A549 (cell line): Measurements from ENCODE around the gene MYPOP. TPM values are rescaled to one million over a fixed set of nuclear protein-coding genes. Genes with fewer than 3 reads are reported as not detected.

ENCODE experiments used
- ATAC-seq, 2 experiments: fragments of 200-7000 bp in 1 of 2; fragments of >200 bp in 1 of 2; cut with Nextera tagmentation in 1 of 2; cut with Tn5 transposase in 1 of 2; 3 replicates each; pipeline versions ENCODE4 v1.8.0 to v1.9.1; 2018 to 2020; ENCODE audit warnings: mild to moderate bottlenecking in 1 of 2, moderate library complexity in 1 of 2
- CTCF ChIA-PET: fragments of 300-600 bp; sonication (Branson Sonifier 250); formaldehyde crosslinking; extraction: SDS; loops from one replicate; lab custom pipeline; 2021; ENCODE audit warnings: antibody characterized with exemption, inconsistent platforms; lab: Yijun Ruan, JAX
- POLR2A ChIA-PET: fragments of 350-600 bp; formaldehyde crosslinking; extraction: SDS; loops from one replicate; lab custom pipeline; 2021; ENCODE audit warnings: antibody characterized with exemption, inconsistent platforms; lab: Yijun Ruan, JAX
- DNase-seq, 2 experiments: peaks; one replicate each; pipeline versions ENCODE4 v3.0.0 to v3.0.0-alpha.2; 2011 to 2016; ENCODE audit warnings: low read depth in 1 of 2, low spot score in 1 of 2
- FAIRE-seq: peaks from 2 replicates; lab custom pipeline; 2011; peaks lifted over from hg19 to GRCh38; lab: Jason Lieb, UNC
- H3K27ac ChIP-seq, 2 experiments: fragments of >200 bp; sonication (Bioruptor Twin); formaldehyde crosslinking; 3 replicates each; pipeline ENCODE4 v1.5.1; 2016 to 2017
- H3K4me1 ChIP-seq: fragments of >200 bp; sonication (Bioruptor Twin); formaldehyde crosslinking; 3 replicates; pipeline ENCODE4 v1.6.1; 2016
- H3K4me2 ChIP-seq: fragments of >200 bp; sonication (Bioruptor Twin); formaldehyde crosslinking; 3 replicates; pipeline ENCODE4 v1.6.1; 2016
- H3K4me3 ChIP-seq: fragments of >200 bp; sonication (Bioruptor Twin); formaldehyde crosslinking; 3 replicates; pipeline ENCODE4 v1.5.1; 2016
- H3K9me3 ChIP-seq: fragments of >200 bp; sonication (Bioruptor Twin); formaldehyde crosslinking; 3 replicates; pipeline ENCODE4 v1.6.1; 2016
- ATOH8 ChIP-seq: fragments of 250-450 bp; sonication (Bioruptor Pico); IDR thresholded peaks from 2 replicates; pipeline ENCODE4 v1.5.0; 2020; ENCODE audit warnings: low read depth, mild to moderate bottlenecking, moderate library complexity
- BCL3 ChIP-seq: fragments of >200 bp; sonication (Bioruptor Twin); formaldehyde crosslinking; IDR thresholded peaks from 3 replicates; pipeline ENCODE4 v1.6.1; 2016
- BHLHE40 ChIP-seq: IDR thresholded peaks from 2 replicates; pipeline ENCODE4 v1.6.1; 2012; ENCODE audit warnings: low read depth, low read length, inconsistent platforms
- CBX8 ChIP-seq: fragments of 200-600 bp; sonication (generic); IDR thresholded peaks from 2 replicates; pipeline ENCODE4 v1.6.1; 2016
- CTCF ChIP-seq: fragments of >200 bp; sonication (Bioruptor Twin); formaldehyde crosslinking; IDR thresholded peaks from 3 replicates; pipeline ENCODE4 v1.5.1; 2016
- EHMT2 ChIP-seq: fragments of 200-600 bp; sonication (generic); IDR thresholded peaks from 2 replicates; pipeline ENCODE4 v1.6.1; 2016; ENCODE audit warnings: antibody characterized with exemption, low read depth, mild to moderate bottlenecking, moderate library complexity
- ELK1 ChIP-seq: fragments of 150-350 bp; IDR thresholded peaks from 2 replicates; pipeline ENCODE4 v1.6.1; 2014; ENCODE audit warnings: low read depth, mild to moderate bottlenecking, low read length
- FOSL2 ChIP-seq, 2 experiments: fragments of 450-650 bp in 1 of 2; fragments of >200 bp in 1 of 2; sonication (Bioruptor Twin) in 1 of 2; formaldehyde crosslinking; IDR thresholded peaks; 2 replicates each; pipeline versions ENCODE4 v1.5.0 to v1.6.1; 2016 to 2020; ENCODE audit warnings: mild to moderate bottlenecking in 1 of 2, moderate library complexity in 1 of 2
- GATA3 ChIP-seq: IDR thresholded peaks from 2 replicates; pipeline ENCODE4 v1.6.1; 2012; ENCODE audit warnings: borderline replicate concordance
- HDAC2 ChIP-seq: fragments of 200-600 bp; sonication (generic); IDR thresholded peaks from 2 replicates; pipeline ENCODE4 v1.6.1; 2016
- HES2 ChIP-seq: fragments of >200 bp; sonication (Bioruptor Twin); formaldehyde crosslinking; IDR thresholded peaks from 2 replicates; pipeline ENCODE4 v1.6.1; 2016
- HMGXB4 ChIP-seq: fragments of 250-450 bp; sonication (Bioruptor Pico); IDR thresholded peaks from 2 replicates; pipeline ENCODE4 v1.5.0; 2021; ENCODE audit warnings: mild to moderate bottlenecking, moderate library complexity, borderline replicate concordance
- HOXA7 ChIP-seq: fragments of 250-450 bp; sonication (Bioruptor Pico); IDR thresholded peaks from 2 replicates; pipeline ENCODE4 v1.5.0; 2020; ENCODE audit warnings: mild to moderate bottlenecking, moderate library complexity
- MAZ ChIP-seq: fragments of 150-350 bp; IDR thresholded peaks from 2 replicates; pipeline ENCODE4 v1.6.1; 2014; ENCODE audit warnings: antibody characterized with exemption, low read depth, low read length, borderline replicate concordance
- NPAS2 ChIP-seq: fragments of 250-450 bp; sonication (Bioruptor Pico); IDR thresholded peaks from 2 replicates; pipeline ENCODE4 v1.8.0; 2022; ENCODE audit warnings: mild to moderate bottlenecking, moderate library complexity, borderline replicate concordance
- RAD21 ChIP-seq, 2 experiments: fragments of >200 bp in 1 of 2; sonication (Bioruptor Twin) in 1 of 2; formaldehyde crosslinking in 1 of 2; IDR thresholded peaks in 1 of 2; conservative IDR thresholded peaks in 1 of 2; 2 replicates in 1 of 2; 3 replicates in 1 of 2; pipeline ENCODE4 v1.6.1; 2012 to 2018; ENCODE audit warnings: inconsistent platforms in 1 of 2
- RCOR1 ChIP-seq: fragments of 150-350 bp; IDR thresholded peaks from 2 replicates; pipeline ENCODE4 v1.6.1; 2014; ENCODE audit warnings: antibody characterized with exemption, low read length, low read depth
- REST ChIP-seq: fragments of 200-600 bp; sonication (generic); IDR thresholded peaks from 2 replicates; pipeline ENCODE4 v1.6.1; 2016; ENCODE audit warnings: antibody characterized with exemption, mild to moderate bottlenecking, moderate library complexity
- RFX5 ChIP-seq: fragments of 450-650 bp; IDR thresholded peaks from 2 replicates; pipeline ENCODE4 v1.7.1; 2014; ENCODE audit warnings: antibody characterized with exemption, mild to moderate bottlenecking, moderate library complexity
- RNF2 ChIP-seq: fragments of 200-600 bp; sonication (generic); IDR thresholded peaks from 2 replicates; pipeline ENCODE4 v1.6.1; 2016; ENCODE audit warnings: low read depth, mild to moderate bottlenecking, antibody characterized with exemption, moderate library complexity, borderline replicate concordance
- WGBS: methylation state at CpG from one replicate; pipeline ENCODE4 v1.1.6; 2017; ENCODE audit errors: missing lambda C conversion rate; 5-methylcytosine and 5-hydroxymethylcytosine counted together
- polyA plus RNA-seq, 4 experiments: library from polyadenylated mRNA; depleted of rRNA in 3 of 4; stranded (reverse); fragments of >200 nt; fragmentation: RNase III in 1 of 4; extraction: RNeasy Plus Mini Kit Qiagen cat#74134 plus additional on column Dnase treatment in 1 of 4; gene quantifications; 2 replicates in 3 of 4; 3 replicates in 1 of 4; pipeline ENCODE4 v1.2.3, GENCODE V29; 2011 to 2017

MYPOP gene
- polyA plus RNA-seq, 2 of the 4 experiments (the other 2 are of a cell fraction): 2.1 to 10.5 TPM

- peak in 1 of 2 experiments; percentile 46; a peak in 2 of 5 replicates for TF ChIP-seq RAD21 (conservative IDR thresholded peaks at IDR 0.05 in 1 of 2, IDR thresholded peaks at IDR 0.05 in 1 of 2)
- TF ChIP-seq RNF2: no peak
- TF ChIP-seq HDAC2: no peak
- no peak for TF ChIP-seq CBX8
- no peak for TF ChIP-seq REST
- no peak for TF ChIP-seq EHMT2
- CTCF ChIA-PET: interaction anchor here (0.7 to 1.1 kb wide), 6 partner anchors 13 to 146 kb away, joined by 3 to 8 read pairs (median 4); partner anchors contain the start of gene NANOS2
- DNase-seq: no peak
- Histone ChIP-seq H3K4me2 (no peak overlapping the region), H3K4me1 (peaks cover 14% of the 10 kb centered on the region; the same call in 2 of the 3 replicates), H3K4me3 (no peak overlapping the region), H3K9me3 (no peaks in the 10 kb centered on the region), H3K27ac (no peak overlapping the region)
- POLR2A ChIA-PET: no interaction called here
- no peak for ATAC-seq
- 15% methylated on average over 3 of the region's 3 CpGs for WGBS
- FAIRE-seq: no peak
These were observed 28.6 kb upstream of the MYPOP start for GRCh38 chr19:45931055-45931454.

GRCh38 chr19:45929247-45929646, 26.8 kb upstream of the MYPOP start:
- FAIRE-seq: no peak
- H3K27ac ChIP-seq: no peak overlapping the region
- WGBS: 89% methylated on average over 2 of the region's 2 CpGs
- H3K4me2 ChIP-seq: no peak overlapping the region
- TF ChIP-seq ELK1: no peak
- TF ChIP-seq HOXA7: no peak
- TF ChIP-seq NPAS2 (CRISPR knock-in tag): no peak
- no peak for TF ChIP-seq RFX5
- no peak for TF ChIP-seq RCOR1
- TF ChIP-seq EHMT2: no peak
- no peak for TF ChIP-seq BHLHE40
- TF ChIP-seq CBX8: no peak
- TF ChIP-seq HES2: no peak
- no peak for TF ChIP-seq MAZ
- TF ChIP-seq GATA3: no peak
- TF ChIP-seq HMGXB4 (CRISPR knock-in tag): no peak
- no peak for TF ChIP-seq FOSL2 (IDR thresholded peaks at IDR 0.05)
- no peak for TF ChIP-seq FOSL2 (CRISPR knock-in tag; IDR thresholded peaks at IDR 0.05)
- TF ChIP-seq BCL3: no peak
- no peak for TF ChIP-seq ATOH8 (CRISPR knock-in tag)
- no peak for TF ChIP-seq CTCF
- no peak for DNase-seq
- no peaks in the 10 kb centered on the region; the same call in 2 of the 3 replicates for H3K9me3 ChIP-seq
- no peak overlapping the region for H3K4me3 ChIP-seq
- CTCF ChIA-PET: interaction anchor here (1.2 kb wide), 1 partner anchor 148 kb away, joined by 3 read pairs; no protein-coding TSS in a partner anchor
- peaks cover 3% of the 10 kb centered on the region; the same call in 2 of the 3 replicates for H3K4me1 ChIP-seq
- POLR2A ChIA-PET: no interaction called here
- no peak for ATAC-seq
